A549 (cell line): ENCODE data around the gene SHISAL1.

Experiments used
- CTCF ChIP-seq: fragments of >200 bp; sonication (Bioruptor Twin); formaldehyde crosslinking; IDR thresholded peaks from 3 replicates; pipeline ENCODE4 v1.5.1; 2016
- KDM1A ChIP-seq: fragments of 200-600 bp; sonication (generic); IDR thresholded peaks from 2 replicates; pipeline ENCODE4 v1.6.1; 2016; ENCODE audit warnings: low read depth, mild to moderate bottlenecking
- NFE2L2 ChIP-seq: fragments of 150-350 bp; conservative IDR thresholded peaks from 2 replicates; pipeline ENCODE4 v1.6.1; 2014; ENCODE audit warnings: low read length
- RFX5 ChIP-seq: fragments of 450-650 bp; IDR thresholded peaks from 2 replicates; pipeline ENCODE4 v1.7.1; 2014; ENCODE audit warnings: antibody characterized with exemption, mild to moderate bottlenecking, moderate library complexity

DNA sequence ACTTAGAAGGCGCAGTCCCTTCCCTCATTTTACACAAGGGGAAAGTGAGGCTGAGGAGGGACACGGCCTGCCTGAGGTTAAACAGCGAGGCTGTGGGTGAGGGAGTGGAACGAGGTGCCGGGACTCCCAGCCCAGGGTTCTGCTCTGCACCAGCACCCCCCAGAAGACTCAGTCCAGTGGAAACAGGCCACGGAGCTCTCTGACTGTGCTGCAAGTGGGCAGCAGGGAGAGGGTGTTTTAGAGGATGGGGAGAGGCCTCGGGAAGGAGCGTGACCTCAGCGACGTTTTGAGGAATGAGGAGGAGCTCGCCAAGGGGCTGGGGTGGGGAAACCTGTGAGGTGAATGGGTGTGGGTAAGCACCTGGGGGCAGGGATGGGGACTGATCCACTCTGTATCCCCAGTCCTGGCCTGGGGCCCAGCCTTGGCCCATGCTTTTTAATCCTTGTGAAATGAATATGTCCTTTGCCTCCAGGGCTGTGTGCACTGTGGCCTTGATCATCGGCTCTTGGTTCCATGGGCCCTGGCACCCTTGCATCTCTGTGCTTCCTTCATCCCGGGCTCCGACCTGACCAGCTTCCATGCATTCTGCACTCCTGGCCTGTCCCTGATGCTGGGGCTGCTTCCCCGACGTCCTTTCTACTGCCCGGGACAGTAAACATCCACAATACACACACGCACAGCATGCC is 44.2 kb downstream of the SHISAL1 start:
- TF ChIP-seq NFE2L2 = no peak
- TF ChIP-seq CTCF = no peak
- no peak for TF ChIP-seq RFX5
- TF ChIP-seq KDM1A = no peak
